GM23248 (cell line): ENCODE data around the gene ADAMTS3.

Source experiments
- EZH2 ChIP-seq: fragments of 200-600 bp; sonication (generic); IDR thresholded peaks from 2 replicates; pipeline ENCODE4 v1.6.1; 2018; ENCODE audit warnings: antibody characterized with exemption, mild to moderate bottlenecking; ENCODE audit not compliant: insufficient read depth, poor library complexity, severe bottlenecking
- EZH2phosphoT487 ChIP-seq: fragments of 200-600 bp; sonication (generic); IDR thresholded peaks from 2 replicates; pipeline ENCODE4 v1.6.1; 2018; ENCODE audit warnings: antibody characterized with exemption, moderate library complexity, mild to moderate bottlenecking, low read depth; ENCODE audit not compliant: insufficient read depth

- TF ChIP-seq EZH2 (no peak), EZH2phosphoT487 (no peak)
These were observed 101.4 kb downstream of the ADAMTS3 start for GRCh38 chr4:72467633-72468032.
